Ishikawa (cell line): ENCODE measurements around the gene GNAL.

Experiments
- CEBPB ChIP-seq: IDR thresholded peaks from 2 replicates; pipeline ENCODE4 v1.6.1; 2012
- EGR1 ChIP-seq: IDR thresholded peaks from 2 replicates; pipeline ENCODE4 v1.6.1; 2012
- EP300 ChIP-seq: IDR thresholded peaks from 2 replicates; pipeline ENCODE4 v1.6.1; 2012; ENCODE audit warnings: borderline replicate concordance
- RAD21 ChIP-seq: IDR thresholded peaks from 2 replicates; pipeline ENCODE4 v1.6.1; 2012; ENCODE audit warnings: low read depth
- TAF1 ChIP-seq: IDR thresholded peaks from 2 replicates; pipeline ENCODE4 v1.6.1; 2012; ENCODE audit warnings: low read depth, mild to moderate bottlenecking
- TCF12 ChIP-seq: IDR thresholded peaks from 2 replicates; pipeline ENCODE4 v1.6.1; 2012; ENCODE audit warnings: low read depth
- YY1 ChIP-seq: IDR thresholded peaks from 2 replicates; pipeline ENCODE4 v1.6.1; 2012; ENCODE audit warnings: low read depth
- ZBTB7A ChIP-seq: IDR thresholded peaks from 2 replicates; pipeline ENCODE4 v1.6.1; 2012; ENCODE audit warnings: low read depth
- TF ChIP-seq, protein P1 (sequence below): IDR thresholded peaks from 2 replicates; pipeline ENCODE4 v1.6.1; 2012

DNA sequence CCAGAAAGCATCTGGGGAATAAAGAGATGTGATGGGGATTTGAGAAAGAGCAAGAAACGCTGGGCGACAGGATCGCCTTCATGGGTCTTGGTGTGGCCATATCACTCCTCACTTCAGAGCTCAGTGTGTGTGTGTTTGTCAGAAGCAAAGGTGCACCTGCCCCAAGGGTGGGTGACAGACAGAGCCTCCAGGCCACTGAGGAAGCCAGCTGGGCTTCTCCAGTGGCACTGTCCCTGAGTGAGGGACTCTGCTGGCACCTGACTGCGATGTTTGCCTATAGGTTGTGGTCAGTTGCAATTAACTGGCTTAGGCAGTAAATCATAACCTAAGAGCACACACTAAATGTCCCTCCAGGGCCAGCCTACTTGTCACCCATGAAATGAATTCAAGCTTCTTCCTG, 23.5 kb upstream of the GNAL start:
- TF ChIP-seq, protein P1, sequence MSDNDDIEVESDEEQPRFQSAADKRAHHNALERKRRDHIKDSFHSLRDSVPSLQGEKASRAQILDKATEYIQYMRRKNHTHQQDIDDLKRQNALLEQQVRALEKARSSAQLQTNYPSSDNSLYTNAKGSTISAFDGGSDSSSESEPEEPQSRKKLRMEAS: no peak
- TF ChIP-seq RAD21 (no peak), CEBPB (no peak), EGR1 (no peak), YY1 (no peak), TAF1 (no peak), ZBTB7A (no peak), TCF12 (no peak), EP300 (no peak)
